Measurements from ENCODE around the gene PCDHGA1.
"Not testable (repeated sequence)": the region's sequence is repeated elsewhere in the genome, so short reads cannot be mapped to it uniquely, and the experiment has no call there.

Gene PCDHGA1

GRCh38 chr5:141349917-141350619 is 19.8 kb downstream of the PCDHGA1 start, which contains the start of gene PCDHGB1:
PCDHGB1 (plus strand) TSS chr5:141350099; CDS start chr5:141350261, 162 bp downstream.
- peak; percentile 45 for DNase-seq

GRCh38 chr5:141351591-141351990 is 21.3 kb downstream of the PCDHGA1 start:
- DNase-seq: no peak

- no peak for DNase-seq
Observed at GRCh38 chr5:141354900-141355469, 24.7 kb downstream of the PCDHGA1 start, which contains the start of gene PCDHGA4. PCDHGA4 (plus strand) TSS chr5:141355021; CDS start chr5:141355108, 87 bp downstream.

GRCh38 chr5:141355641-141356040 is 25.3 kb downstream of the PCDHGA1 start:
- no peak for DNase-seq

- no peak for DNase-seq
Observed at GRCh38 chr5:141356133-141356532, 25.8 kb downstream of the PCDHGA1 start.

- DNase-seq: no peak
Observed at GRCh38 chr5:141356950-141357349, 26.6 kb downstream of the PCDHGA1 start.

- no peak for DNase-seq
Observed at GRCh38 chr5:141359790-141360426, 29.6 kb downstream of the PCDHGA1 start, which contains the start of gene PCDHGB2. PCDHGB2 (plus strand) TSS chr5:141359994; CDS start chr5:141360136, 142 bp downstream.

GRCh38 chr5:141360685-141361084 is 30.4 kb downstream of the PCDHGA1 start:
- no peak for DNase-seq

GRCh38 chr5:141362719-141363118 is 32.4 kb downstream of the PCDHGA1 start:
- DNase-seq: no peak

GRCh38 chr5:141363952-141364660 is 33.8 kb downstream of the PCDHGA1 start, which contains the start of gene PCDHGA5:
PCDHGA5 (plus strand) TSS chr5:141364162; CDS start chr5:141364331, 169 bp downstream.
- DNase-seq: no peak

GRCh38 chr5:141366016-141366896 is 35.9 kb downstream of the PCDHGA1 start:
- DNase-seq: no peak

GRCh38 chr5:141369994-141370848 is 39.9 kb downstream of the PCDHGA1 start, which contains the start of gene PCDHGB3:
PCDHGB3 (plus strand) TSS chr5:141370242; CDS start chr5:141370395, 153 bp downstream.
- DNase-seq: no peak

GRCh38 chr5:141371572-141372475 is 41.5 kb downstream of the PCDHGA1 start:
- no peak for DNase-seq

GRCh38 chr5:141373673-141374317 is 43.5 kb downstream of the PCDHGA1 start, which contains the start of gene PCDHGA6:
PCDHGA6 (plus strand) TSS chr5:141373891; CDS start chr5:141374084, 193 bp downstream.
- no peak for DNase-seq

- DNase-seq: no peak
Observed at GRCh38 chr5:141374627-141375026, 44.3 kb downstream of the PCDHGA1 start.

GRCh38 chr5:141375444-141376155 is 45.3 kb downstream of the PCDHGA1 start:
- DNase-seq: not testable (repeated sequence)

GRCh38 chr5:141382469-141383294 is 52.4 kb downstream of the PCDHGA1 start, which contains the start of gene PCDHGA7:
PCDHGA7 (plus strand) TSS chr5:141382742; CDS start chr5:141382900, 158 bp downstream.
- DNase-seq: peak; percentile 60
